ENCODE measurements around the gene ANXA2.

DNA sequence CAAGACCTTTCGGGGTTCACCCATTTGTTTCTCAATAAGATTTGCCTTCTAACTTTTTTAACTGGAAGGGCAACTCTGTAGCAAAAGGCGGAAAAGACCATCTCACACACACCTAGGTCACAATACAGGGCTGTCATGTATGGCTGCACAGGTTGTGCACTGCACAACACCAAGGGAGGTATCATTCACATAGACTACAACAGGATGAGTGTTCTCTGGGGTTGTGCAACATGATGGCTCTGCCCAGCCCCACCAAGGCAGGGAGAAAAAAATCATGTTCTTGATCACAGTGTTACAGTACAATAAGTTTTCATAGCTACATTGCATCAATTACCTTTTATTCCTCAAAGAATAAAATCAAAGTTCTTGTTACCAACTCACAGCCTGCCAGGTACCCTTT lies 52.8 kb downstream of the ANXA2 start:
- TF ChIP-seq POLR2A (IDR thresholded peaks at IDR 0.05; ENCODE audit: extremely low read depth, insufficient read length) (no peak), CTCF (IDR thresholded peaks at IDR 0.05; ENCODE audit: low read depth, low read length) (no peak), MAX (IDR thresholded peaks at IDR 0.05; ENCODE audit: low read depth, low read length) (no peak), MYC (IDR thresholded peaks at IDR 0.05; ENCODE audit: low read depth, low read length) (no peak)
